Measurements from ENCODE around the gene PPIP5K2.

GRCh38 chr5:103177543-103177942 is 57.4 kb downstream of the PPIP5K2 start:
- TF ChIP-seq CTCF (IDR thresholded peaks at IDR 0.05) (no peak), POLR2A (IDR thresholded peaks at IDR 0.05) (no peak)
